Endodermal cell (in vitro differentiated cells): ENCODE results near the gene GDF10. TPM values are rescaled to one million over a fixed set of nuclear protein-coding genes. Genes with fewer than 3 reads are reported as not detected.

Source experiments
- DNase-seq: peaks from one replicate; pipeline ENCODE4 v3.0.0-alpha.2; 2017
- H3K27ac ChIP-seq: 2 replicates; pipeline ENCODE4 v1.5.1; 2013; ENCODE audit warnings: mild to moderate bottlenecking, low read depth, low read length, moderate library complexity
- H3K27me3 ChIP-seq: 2 replicates; pipeline ENCODE4 v1.6.1; 2013; ENCODE audit warnings: mild to moderate bottlenecking, low read length, moderate library complexity; ENCODE audit not compliant: insufficient read depth, control insufficient read depth, poor library complexity, severe bottlenecking
- H3K36me3 ChIP-seq: 2 replicates; pipeline ENCODE4 v1.7.0; 2013; ENCODE audit warnings: mild to moderate bottlenecking, low read length, moderate library complexity; ENCODE audit not compliant: control insufficient read depth, insufficient read depth
- H3K4me1 ChIP-seq: one replicate; pipeline ENCODE4 v1.7.0; 2013; ENCODE audit warnings: low read length; ENCODE audit not compliant: control insufficient read depth, insufficient read depth
- H3K4me3 ChIP-seq: 2 replicates; pipeline ENCODE4 v1.5.1; 2013; ENCODE audit warnings: mild to moderate bottlenecking, low read length, moderate library complexity
- H3K9ac ChIP-seq: 2 replicates; pipeline ENCODE4 v1.6.1; 2013; ENCODE audit warnings: mild to moderate bottlenecking, low read length, moderate library complexity; ENCODE audit not compliant: poor library complexity, severe bottlenecking; ENCODE audit errors: extremely low read depth
- H3K9me3 ChIP-seq: 2 replicates; pipeline ENCODE4 v1.6.1; 2013; ENCODE audit warnings: mild to moderate bottlenecking, low read length, moderate library complexity; ENCODE audit not compliant: control insufficient read depth
- H3K27ac Mint-ChIP-seq: 2 replicates; pipeline ENCODE4 v1.8.0; 2020; ENCODE audit warnings: mixed read lengths
- H3K27me3 Mint-ChIP-seq: 2 replicates; pipeline ENCODE4 v1.8.0; 2021; ENCODE audit warnings: mild to moderate bottlenecking, mixed read lengths; ENCODE audit not compliant: insufficient read depth
- H3K36me3 Mint-ChIP-seq: 2 replicates; pipeline ENCODE4 v1.8.0; 2020; ENCODE audit warnings: low read depth, mixed read lengths
- H3K4me1 Mint-ChIP-seq: 2 replicates; pipeline ENCODE4 v1.8.0; 2020; ENCODE audit warnings: mixed read lengths
- H3K4me3 Mint-ChIP-seq: 2 replicates; pipeline ENCODE4 v1.8.0; 2020; ENCODE audit warnings: mild to moderate bottlenecking, moderate library complexity, mixed read lengths
- H3K9me3 Mint-ChIP-seq: 2 replicates; pipeline ENCODE4 v1.8.0; 2020; ENCODE audit warnings: mild to moderate bottlenecking, mixed read lengths
- CTCF ChIP-seq: fragments of 200-600 bp; sonication (generic); conservative IDR thresholded peaks from 2 replicates; pipeline ENCODE4 v1.5.0; 2021; ENCODE audit warnings: antibody characterized with exemption, mild to moderate bottlenecking
- WGBS, 2 experiments: methylation state at CpG; one replicate each; pipeline versions ENCODE4 v1.1.5 to v1.1.7; 2013; ENCODE audit warnings: missing lambda C conversion rate in 2 of 2, mixed read lengths in 1 of 2; ENCODE audit not compliant: insufficient coverage in 1 of 2, insufficient read length in 1 of 2; 5-methylcytosine and 5-hydroxymethylcytosine counted together
- long read RNA-seq, 4 experiments: library from polyadenylated mRNA in 2 of 4; library from RNA in 1 of 4; library from capped mRNA in 1 of 4; stranded (forward) in 3 of 4; unstranded in 1 of 4; transcript quantifications; one replicate each; pipeline ENCODE4 v2.0.0, GENCODE V29; 2020 to 2021; ENCODE audit warnings: inconsistent platforms in 1 of 4
- polyA plus RNA-seq, 2 experiments: library from polyadenylated mRNA; stranded (reverse); fragments of 50-300 nt; gene quantifications; one replicate each; pipeline ENCODE4 v1.2.3, GENCODE V29; 2013
- total RNA-seq, 2 donors: library from RNA; stranded (reverse); fragmentation: NEBNext Ultra II Directional in 1 of 2; extraction: Animal tissue kit (Norgen Biotek cat#: 25700) in 1 of 2; gene quantifications; 2 replicates in 1 of 2; 3 replicates in 1 of 2; pipeline ENCODE4 v1.2.1, GENCODE V29; 2021

The GDF10 gene
- not detected for total RNA-seq
- polyA plus RNA-seq (2013, experiment 1 of 2): 12.8 TPM
- 8.9 TPM for polyA plus RNA-seq (2013, experiment 2 of 2)
- long read RNA-seq, experiment 1: 0 reads
- long read RNA-seq, experiment 2: 0 reads
- long read RNA-seq, experiment 3, partial matches to known transcripts: 0 of 1 reads
- long read RNA-seq, experiment 3, other reads (novel, unspliced or antisense): 0 of 1 reads
- long read RNA-seq, experiment 4: 0 reads

- Mint-ChIP-seq H3K27me3 (peaks cover 55% of the 10 kb centered on the region), H3K36me3 (no peaks in the 10 kb centered on the region), H3K9me3 (no peaks in the 10 kb centered on the region), H3K4me1 (peaks cover 4% of the 10 kb centered on the region), H3K4me3 (peak within 1 kb of the TSS; percentile 47), H3K27ac (no peak within 1 kb of the TSS)
- WGBS, 2 experiments: 4 to 9% methylated on average over 38 to 64 of the region's 64 CpGs
- no peak for TF ChIP-seq CTCF
- Histone ChIP-seq H3K27ac (no peak within 1 kb of the TSS), H3K9me3 (no peaks in the 10 kb centered on the region), H3K9ac (no peak within 1 kb of the TSS), H3K36me3 (no peaks in the 10 kb centered on the region), H3K27me3 (peaks cover 87% of the 10 kb centered on the region), H3K4me1 (no peaks in the 10 kb centered on the region), H3K4me3 (peak within 1 kb of the TSS; percentile 68)
- DNase-seq: peak; percentile 70
These were observed at the start of gene GDF10 for GRCh38 chr10:47299611-47300428. TSS of gene GDF10 (plus strand) at chr10:47300197. CDS start at chr10:47300652, 455 bp downstream.

GRCh38 chr10:47252093-47252780 is 47.8 kb upstream of the GDF10 start:
- H3K9ac ChIP-seq: no peak overlapping the region
- H3K27me3 Mint-ChIP-seq: peaks cover 8% of the 10 kb centered on the region
- no peaks in the 10 kb centered on the region for H3K36me3 Mint-ChIP-seq
- 68 to 79% methylated on average over 5 to 7 of the region's 7 CpGs for WGBS, 2 experiments
- TF ChIP-seq CTCF: no peak
- H3K4me1 ChIP-seq: peaks cover 6% of the 10 kb centered on the region
- H3K4me1 Mint-ChIP-seq: no peaks in the 10 kb centered on the region
- no peak overlapping the region for H3K27ac ChIP-seq
- H3K9me3 Mint-ChIP-seq: no peaks in the 10 kb centered on the region
- no peak overlapping the region for H3K27ac Mint-ChIP-seq
- no peaks in the 10 kb centered on the region for H3K36me3 ChIP-seq
- peak; percentile 17 for DNase-seq
- no peaks in the 10 kb centered on the region for H3K27me3 ChIP-seq
- no peaks in the 10 kb centered on the region for H3K9me3 ChIP-seq
- H3K4me3 Mint-ChIP-seq: no peak overlapping the region
- no peak overlapping the region for H3K4me3 ChIP-seq

GRCh38 chr10:47253030-47253637 is 46.9 kb upstream of the GDF10 start:
- no peak overlapping the region for H3K27ac Mint-ChIP-seq

More at GRCh38 chr10:47253030-47253637, 46.9 kb upstream of the GDF10 start:
- Histone ChIP-seq H3K4me3 (no peak overlapping the region), H3K27ac (no peak overlapping the region), H3K27me3 (no peaks in the 10 kb centered on the region), H3K36me3 (no peaks in the 10 kb centered on the region), H3K4me1 (peaks cover 6% of the 10 kb centered on the region), H3K9ac (no peak overlapping the region), H3K9me3 (no peaks in the 10 kb centered on the region)
- DNase-seq: peak; percentile 39
- no peak for TF ChIP-seq CTCF
- H3K27me3 Mint-ChIP-seq: peaks cover 8% of the 10 kb centered on the region
- H3K4me3 Mint-ChIP-seq: no peak overlapping the region
- no peaks in the 10 kb centered on the region for H3K9me3 Mint-ChIP-seq
- WGBS, 2 experiments: 96 to 100% methylated on average over 2 to 10 of the region's 10 CpGs
- H3K36me3 Mint-ChIP-seq: no peaks in the 10 kb centered on the region
- no peaks in the 10 kb centered on the region for H3K4me1 Mint-ChIP-seq
